GM12878 (cell line): ENCODE results near the gene CPNE4. TPM values are rescaled to one million over a fixed set of nuclear protein-coding genes. Genes with fewer than 3 reads are reported as not detected.

Experiments
- ATAC-seq: fragments of 200-7000 bp; cut with Tn5 transposase; 3 replicates; pipeline ENCODE4 v1.9.1; 2020; ENCODE audit warnings: mild to moderate bottlenecking, moderate library complexity
- BruUV-seq: library from RNA; stranded (reverse); fragments of 400-500 nt; replicated peaks from 2 replicates; lab custom pipeline; 2021; lab: Mats Ljungman, UMichigan
- CTCF ChIA-PET: fragments of 300-600 bp; sonication (Branson Sonifier 250); formaldehyde crosslinking; extraction: SDS; loops from one replicate; lab custom pipeline; 2021; ENCODE audit warnings: inconsistent platforms; lab: Yijun Ruan, JAX
- POLR2A ChIA-PET: fragments of 350-600 bp; formaldehyde crosslinking; extraction: SDS; loops from one replicate; lab custom pipeline; 2021; ENCODE audit warnings: inconsistent platforms; lab: Charles Lee
- RAD21 ChIA-PET: fragments of 300-600 bp; sonication (Branson Sonifier 250); formaldehyde crosslinking; loops from one replicate; lab custom pipeline; 2023; ENCODE audit warnings: antibody characterized with exemption; ENCODE audit not compliant: unreplicated experiment; lab: Charles Lee
- SMC1A ChIA-PET: fragments of 300-600 bp; sonication (Branson Sonifier 250); formaldehyde crosslinking; loops from one replicate; lab custom pipeline; 2023; ENCODE audit not compliant: unreplicated experiment, uncharacterized antibody; lab: Charles Lee
- DNase-seq: peaks from one replicate; pipeline ENCODE4 v3.0.0-alpha.2; 2011; ENCODE audit warnings: low read depth, low spot score
- FAIRE-seq: peaks from 3 replicates; lab custom pipeline; 2011; peaks lifted over from hg19 to GRCh38; lab: Jason Lieb, UNC
- H2AFZ ChIP-seq: 2 replicates; pipeline ENCODE4 v1.6.0; 2011; ENCODE audit warnings: low read depth, low read length, control low read depth; ENCODE audit not compliant: control insufficient read depth
- H3K27ac ChIP-seq: 2 replicates; pipeline ENCODE4 v1.5.1; 2011; ENCODE audit warnings: control low read depth; ENCODE audit not compliant: control insufficient read depth, insufficient read depth
- H3K27me3 ChIP-seq, 2 experiments: replicated peaks in 1 of 2; 2 replicates each; pipeline versions ENCODE4 v1.6.0 to v1.6.1; 2011; ENCODE audit warnings: low read length in 1 of 2; ENCODE audit not compliant: control insufficient read depth in 2 of 2, insufficient read depth in 2 of 2
- H3K36me3 ChIP-seq, 2 experiments: 2 replicates each; pipeline ENCODE4 v1.5.1; 2011; ENCODE audit warnings: low read length in 1 of 2; ENCODE audit not compliant: control insufficient read depth in 2 of 2, insufficient read depth in 2 of 2
- H3K4me1 ChIP-seq: 2 replicates; pipeline ENCODE4 v1.6.1; 2011; ENCODE audit warnings: mild to moderate bottlenecking, low read length, moderate library complexity, mixed read lengths; ENCODE audit not compliant: control insufficient read depth, insufficient read depth
- H3K4me2 ChIP-seq: 2 replicates; pipeline ENCODE4 v1.6.0; 2011; ENCODE audit warnings: control low read depth; ENCODE audit not compliant: control insufficient read depth, insufficient read depth
- H3K4me3 ChIP-seq: fragments of 200-600 bp; sonication (generic); 2 replicates; pipeline ENCODE4 v1.5.1; 2016
- H3K79me2 ChIP-seq: 2 replicates; pipeline ENCODE4 v1.6.0; 2011; ENCODE audit warnings: low read length; ENCODE audit not compliant: control insufficient read depth, insufficient read depth
- H3K9ac ChIP-seq: 2 replicates; pipeline ENCODE4 v1.8.0; 2011; ENCODE audit warnings: low read length, control low read depth, mixed read lengths; ENCODE audit not compliant: control insufficient read depth, insufficient read depth
- H3K9me3 ChIP-seq: replicated peaks from 3 replicates; pipeline ENCODE4 v1.5.1; 2011; ENCODE audit warnings: mild to moderate bottlenecking, low read length; ENCODE audit not compliant: control insufficient read depth, insufficient read depth
- H4K20me1 ChIP-seq: 2 replicates; pipeline ENCODE4 v1.6.0; 2011; ENCODE audit not compliant: control insufficient read depth, insufficient read depth
- ASH2L ChIP-seq: fragments of 300-600, 200-600 bp; sonication (generic); IDR thresholded peaks from 2 replicates; pipeline ENCODE4 v1.6.1; 2017; ENCODE audit warnings: low read depth, mild to moderate bottlenecking, borderline replicate concordance
- EZH2 ChIP-seq: IDR thresholded peaks from 2 replicates; pipeline ENCODE4 v1.6.1; 2012; ENCODE audit warnings: low read depth, mild to moderate bottlenecking, control low read depth, inconsistent platforms, low read length, borderline replicate concordance; ENCODE audit not compliant: control insufficient read depth
- FOS ChIP-seq: IDR thresholded peaks from 3 replicates; pipeline ENCODE4 v1.6.1; 2011; ENCODE audit warnings: borderline replicate concordance; ENCODE audit not compliant: insufficient read length; ENCODE audit errors: extremely low read depth
- HDAC6 ChIP-seq: fragments of 200-600 bp; sonication (generic); IDR thresholded peaks from one replicate; pipeline ENCODE4 v1.8.0; 2017; ENCODE audit warnings: antibody characterized with exemption; ENCODE audit not compliant: unreplicated experiment
- NFYA ChIP-seq: IDR thresholded peaks from 2 replicates; pipeline ENCODE4 v1.6.1; 2011; ENCODE audit warnings: low read depth, mild to moderate bottlenecking, low read length, improper control_type of control experiment, borderline replicate concordance
- NR2C1 ChIP-seq: fragments of 450-650 bp; IDR thresholded peaks from 2 replicates; pipeline ENCODE4 v1.6.1; 2017; ENCODE audit warnings: antibody characterized with exemption, mild to moderate bottlenecking, moderate library complexity
- RUNX3 ChIP-seq: IDR thresholded peaks from 2 replicates; pipeline ENCODE4 v1.6.1; 2012; ENCODE audit warnings: low read length, inconsistent platforms
- ZBTB40 ChIP-seq: fragments of 450-650 bp; IDR thresholded peaks from 2 replicates; pipeline ENCODE4 v1.6.1; 2016; ENCODE audit warnings: mild to moderate bottlenecking, moderate library complexity, borderline replicate concordance
- WGBS: methylation state at CpG from one replicate; pipeline ENCODE4 v1.1.6; 2016; ENCODE audit warnings: low lambda C conversion rate; ENCODE audit not compliant: insufficient replicate concordance, insufficient coverage; ENCODE audit errors: missing lambda C conversion rate; 5-methylcytosine and 5-hydroxymethylcytosine counted together
- in situ Hi-C: fragments of 300-500 bp; cut with MboI; formaldehyde crosslinking; loops from 9 replicates; pipeline ENCODE4 v1.14.3; 2018; ENCODE audit warnings: mixed read lengths
- intact Hi-C: fragments of 100-400 bp; cut with micrococcal nuclease; formaldehyde crosslinking; loops from one replicate; pipeline ENCODE4 v1.14.2; 2022; ENCODE audit not compliant: unreplicated experiment
- polyA plus RNA-seq, 11 experiments: library from polyadenylated mRNA; depleted of rRNA in 4 of 11; unstranded in 6 of 11; stranded (reverse) in 5 of 11; fragments of >200 nt; fragmentation: Nextera tagmentation in 4 of 11; fragmentation: Illumina TruSeq in 1 of 11; extraction: Ambion mirVana in 4 of 11; extraction: Trizol in 1 of 11; gene quantifications; 1 replicate in 1 of 11; 2 replicates in 10 of 11; pipeline versions ENCODE4 v1.2.1 to v1.2.3, GENCODE V29; 2011 to 2016; ENCODE audit warnings: inconsistent platforms in 2 of 11, missing spikeins in 2 of 11, low read depth in 1 of 11
- total RNA-seq, 4 experiments: library from RNA; depleted of rRNA in 3 of 4; stranded (reverse); fragments of >200 nt in 3 of 4; fragmentation: Illumina TruSeq in 1 of 4; extraction: Trizol in 1 of 4; gene quantifications; 2 replicates each; pipeline versions ENCODE4 v1.2.1 to v1.2.3, GENCODE V29; 2013 to 2021

The CPNE4 gene
- total and polyA plus RNA-seq, 10 of the 15 experiments (the other 5 are each of a cell fraction or from before 2014, with no cell fraction given) = 0.17 to 1.9 (median 0.48) TPM; not detected in 1

- H3K4me3 ChIP-seq = no peak overlapping the region
- DNase-seq (no peak), FAIRE-seq (no peak), ATAC-seq (no peak)
- no peaks in the 10 kb centered on the region for H3K36me3 ChIP-seq
- H3K79me2 ChIP-seq = no peaks in the 10 kb centered on the region
- ChIA-PET CTCF (interaction anchor here (1.0 to 4.7 kb wide), 6 partner anchors 14 to 458 kb away, joined by 3 to 18 read pairs (median 6); no protein-coding TSS in a partner anchor), POLR2A (no interaction called here), SMC1A (interaction anchor here (1.1 to 1.6 kb wide), 4 partner anchors 8 to 212 kb away, joined by 3 to 4 read pairs (median 3); no protein-coding TSS in a partner anchor), RAD21 (no interaction called here)
- H3K27me3 ChIP-seq = no peaks in the 10 kb centered on the region; a peak in 1 of 4 replicates
- H3K4me1 ChIP-seq = no peaks in the 10 kb centered on the region
- intact Hi-C loops = no loop called here
- H4K20me1 ChIP-seq = no peaks in the 10 kb centered on the region
- BruUV-seq = no TSS peak
- H2AFZ ChIP-seq = no peak overlapping the region
- in situ Hi-C loops = no loop called here
- 0% methylated on average over 1 of the region's 1 CpG for WGBS
- H3K9me3 ChIP-seq = no peaks in the 10 kb centered on the region
- TF ChIP-seq NFYA (no peak), FOS (no peak), EZH2 (no peak), HDAC6 (no peak), ASH2L (no peak), RUNX3 (no peak), ZBTB40 (no peak), NR2C1 (no peak)
- no peak overlapping the region for H3K27ac ChIP-seq
- H3K9ac ChIP-seq = no peak overlapping the region
- H3K4me2 ChIP-seq = no peak overlapping the region
Measured at GRCh38 chr3:132007617-132008016, 27.2 kb downstream of the CPNE4 start.
